Muscle of arm (tissue), 12 donors: ENCODE results near the gene FN1. TPM values are rescaled to one million over a fixed set of nuclear protein-coding genes. Genes with fewer than 3 reads are reported as not detected.
"Not testable (repeated sequence)": the region's sequence is repeated elsewhere in the genome, so short reads cannot be mapped to it uniquely, and the experiment has no call there.

Source experiments
- DNase-seq: peaks from one replicate; pipeline ENCODE4 v3.0.0-alpha.2; 2013
- polyA plus RNA-seq, 12 donors: library from polyadenylated mRNA; unstranded; fragments of 120-200 nt; gene quantifications; one replicate each; pipeline ENCODE4 v1.2.1, GENCODE V29; 2013; ENCODE audit not compliant: insufficient read length in 12 of 12

The FN1 gene
- polyA plus RNA-seq, 12 donors = 377 to 986 (median 499) TPM

GRCh38 chr2:215410181-215410931, 25.5 kb downstream of the FN1 start:
- not testable (repeated sequence) for DNase-seq

- DNase-seq = no peak
Measured at GRCh38 chr2:215409331-215410127, 26.3 kb downstream of the FN1 start.

GRCh38 chr2:215408441-215408840, 27.4 kb downstream of the FN1 start:
- DNase-seq = not testable (repeated sequence)

- DNase-seq = no peak
Measured at GRCh38 chr2:215407590-215408264, 28.1 kb downstream of the FN1 start.

GRCh38 chr2:215407061-215407460, 28.8 kb downstream of the FN1 start:
- DNase-seq = no peak

GRCh38 chr2:215405722-215406581, 29.9 kb downstream of the FN1 start:
- DNase-seq = no peak

GRCh38 chr2:215404348-215405012, 31.4 kb downstream of the FN1 start:
- DNase-seq = peak; percentile 12

- DNase-seq = peak; percentile 63
Measured at GRCh38 chr2:215403441-215404347, 32.2 kb downstream of the FN1 start.

GRCh38 chr2:215401896-215402379, 33.9 kb downstream of the FN1 start:
- DNase-seq = peak; percentile 77

GRCh38 chr2:215399067-215399716, 36.7 kb downstream of the FN1 start:
- DNase-seq = no peak

GRCh38 chr2:215397632-215398341, 38.1 kb downstream of the FN1 start:
- no peak for DNase-seq

- peak; percentile 14 for DNase-seq
Measured at GRCh38 chr2:215396595-215397313, 39.1 kb downstream of the FN1 start.

GRCh38 chr2:215395687-215396460, 40.0 kb downstream of the FN1 start:
- no peak for DNase-seq

- peak; percentile 17 for DNase-seq
Measured at GRCh38 chr2:215394102-215394805, 41.6 kb downstream of the FN1 start.

GRCh38 chr2:215392687-215393270, 43.1 kb downstream of the FN1 start:
- DNase-seq = no peak

GRCh38 chr2:215392164-215392563, 43.7 kb downstream of the FN1 start:
- no peak for DNase-seq
